HG02981 (cell line): ENCODE data around the gene PSMD1.

Experiments
- ATAC-seq: cut with Tn5 transposase; IDR thresholded peaks from one replicate; pipeline ENCODE4 v1.9.1; 2021; ENCODE audit warnings: mild to moderate bottlenecking, moderate library complexity; ENCODE audit not compliant: unreplicated experiment

The PSMD1 gene

GRCh38 chr2:231034291-231034882, 22.3 kb upstream of the PSMD1 start:
- ATAC-seq = no peak

- ATAC-seq = no peak
Measured at GRCh38 chr2:231036131-231036530, 20.5 kb upstream of the PSMD1 start.

- ATAC-seq = no peak
Measured at GRCh38 chr2:231036578-231037106, 20.0 kb upstream of the PSMD1 start.

GRCh38 chr2:231037202-231037730, 19.4 kb upstream of the PSMD1 start, which contains the start of gene C2orf72:
Gene C2orf72 (plus strand): TSS chr2:231037523. CDS start chr2:231037566, 43 bp downstream.
- no peak for ATAC-seq

GRCh38 chr2:231037731-231038482, 18.8 kb upstream of the PSMD1 start:
- ATAC-seq = no peak

- ATAC-seq = no peak
Measured at GRCh38 chr2:231038483-231039293, 18.0 kb upstream of the PSMD1 start.

GRCh38 chr2:231039294-231039664, 17.4 kb upstream of the PSMD1 start:
- no peak for ATAC-seq

- no peak for ATAC-seq
Measured at GRCh38 chr2:231039821-231040364, 16.8 kb upstream of the PSMD1 start.

GRCh38 chr2:231041061-231041689, 15.5 kb upstream of the PSMD1 start:
- ATAC-seq = no peak

- ATAC-seq = no peak
Measured at GRCh38 chr2:231043796-231044195, 12.9 kb upstream of the PSMD1 start.

- ATAC-seq = no peak
Measured at GRCh38 chr2:231046916-231047273, 9.8 kb upstream of the PSMD1 start.

GRCh38 chr2:231047274-231047922, 9.3 kb upstream of the PSMD1 start:
- no peak for ATAC-seq

- no peak for ATAC-seq
Measured at GRCh38 chr2:231047923-231048915, 8.4 kb upstream of the PSMD1 start.

- no peak for ATAC-seq
Measured at GRCh38 chr2:231049286-231050017, 7.2 kb upstream of the PSMD1 start.

GRCh38 chr2:231050018-231050901, 6.4 kb upstream of the PSMD1 start:
- no peak for ATAC-seq

GRCh38 chr2:231051116-231051515, 5.6 kb upstream of the PSMD1 start:
- ATAC-seq = no peak
